Tibial artery (tissue), 4 donors: Measurements from ENCODE around the gene GBE1.

Experiments used
- DNase-seq, 2 donors: peaks; one replicate each; pipeline ENCODE4 v3.0.0-alpha.2; 2019
- H3K27ac ChIP-seq, 2 donors: fragments of 200-600 bp; sonication (generic) in 1 of 2; 1 replicate in 1 of 2; 2 replicates in 1 of 2; pipeline ENCODE4 v1.5.1; 2018 to 2019; ENCODE audit warnings: mild to moderate bottlenecking in 1 of 2
- H3K27me3 ChIP-seq, 2 donors: fragments of 200-600 bp; sonication (generic) in 1 of 2; one replicate each; pipeline versions ENCODE4 v1.5.1 to v1.6.0; 2016 to 2019
- H3K36me3 ChIP-seq, 3 donors: fragments of 200-600 bp; sonication (generic) in 2 of 3; one replicate each; pipeline ENCODE4 v1.5.1; 2016 to 2019; ENCODE audit warnings: mild to moderate bottlenecking in 2 of 3
- H3K4me1 ChIP-seq, 4 donors: fragments of 200-600 bp; sonication (generic) in 2 of 4; 1 replicate in 3 of 4; 2 replicates in 1 of 4; pipeline ENCODE4 v1.5.1; 2016 to 2019
- H3K4me3 ChIP-seq, 2 donors: fragments of 200-600 bp; sonication (generic) in 1 of 2; 1 replicate in 1 of 2; 2 replicates in 1 of 2; pipeline ENCODE4 v1.5.1; 2018 to 2019; ENCODE audit warnings: mild to moderate bottlenecking in 2 of 2
- H3K9me3 ChIP-seq, 3 donors: fragments of 200-600 bp; sonication (generic) in 1 of 3; one replicate each; pipeline ENCODE4 v1.5.1; 2016 to 2019
- intact Hi-C: fragments of 100-400 bp; cut with DNase I; formaldehyde crosslinking; loops from one replicate; pipeline ENCODE4 v1.15.0; 2023; ENCODE audit warnings: low total_unique reads
- TF ChIP-seq, protein P1 (sequence below), 2 experiments: fragments of 200-600 bp in 1 of 2; fragments of 450-650 bp in 1 of 2; IDR thresholded peaks; one replicate each; pipeline ENCODE4 v1.5.1; 2017 to 2019; ENCODE audit warnings: antibody characterized with exemption in 2 of 2, mild to moderate bottlenecking in 1 of 2, moderate library complexity in 1 of 2

The GBE1 gene

DNA sequence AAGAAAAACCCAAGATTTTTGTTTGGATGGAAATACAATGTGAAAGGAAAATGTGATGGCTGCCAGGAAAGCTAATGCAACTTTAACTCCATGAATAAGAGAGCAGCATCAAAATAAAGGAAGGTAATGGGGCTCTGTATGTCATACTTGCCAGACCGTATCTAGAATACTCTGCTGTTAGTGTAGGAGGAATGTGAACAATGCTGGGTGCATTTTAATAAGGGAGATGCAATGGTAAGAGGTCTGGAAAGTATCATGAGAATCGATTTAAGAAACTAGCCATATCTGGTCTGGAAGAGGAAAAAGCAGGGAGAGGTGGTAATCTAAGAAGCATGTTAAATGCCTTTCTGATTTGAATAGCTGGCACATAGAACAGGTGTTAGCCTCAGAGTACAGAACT is 239.6 kb downstream of the GBE1 start:
- Histone ChIP-seq H3K36me3 (no peaks in the 10 kb centered on the region), H3K27me3 (no peaks in the 10 kb centered on the region), H3K4me1 (no peaks in the 10 kb centered on the region), H3K9me3 (no peaks in the 10 kb centered on the region), H3K27ac (no peak overlapping the region), H3K4me3 (no peak overlapping the region)
- intact Hi-C loops: no loop called here
- TF ChIP-seq, protein P1, sequence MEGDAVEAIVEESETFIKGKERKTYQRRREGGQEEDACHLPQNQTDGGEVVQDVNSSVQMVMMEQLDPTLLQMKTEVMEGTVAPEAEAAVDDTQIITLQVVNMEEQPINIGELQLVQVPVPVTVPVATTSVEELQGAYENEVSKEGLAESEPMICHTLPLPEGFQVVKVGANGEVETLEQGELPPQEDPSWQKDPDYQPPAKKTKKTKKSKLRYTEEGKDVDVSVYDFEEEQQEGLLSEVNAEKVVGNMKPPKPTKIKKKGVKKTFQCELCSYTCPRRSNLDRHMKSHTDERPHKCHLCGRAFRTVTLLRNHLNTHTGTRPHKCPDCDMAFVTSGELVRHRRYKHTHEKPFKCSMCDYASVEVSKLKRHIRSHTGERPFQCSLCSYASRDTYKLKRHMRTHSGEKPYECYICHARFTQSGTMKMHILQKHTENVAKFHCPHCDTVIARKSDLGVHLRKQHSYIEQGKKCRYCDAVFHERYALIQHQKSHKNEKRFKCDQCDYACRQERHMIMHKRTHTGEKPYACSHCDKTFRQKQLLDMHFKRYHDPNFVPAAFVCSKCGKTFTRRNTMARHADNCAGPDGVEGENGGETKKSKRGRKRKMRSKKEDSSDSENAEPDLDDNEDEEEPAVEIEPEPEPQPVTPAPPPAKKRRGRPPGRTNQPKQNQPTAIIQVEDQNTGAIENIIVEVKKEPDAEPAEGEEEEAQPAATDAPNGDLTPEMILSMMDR (IDR thresholded peaks at IDR 0.05): no peak
- DNase-seq: no peak

DNA sequence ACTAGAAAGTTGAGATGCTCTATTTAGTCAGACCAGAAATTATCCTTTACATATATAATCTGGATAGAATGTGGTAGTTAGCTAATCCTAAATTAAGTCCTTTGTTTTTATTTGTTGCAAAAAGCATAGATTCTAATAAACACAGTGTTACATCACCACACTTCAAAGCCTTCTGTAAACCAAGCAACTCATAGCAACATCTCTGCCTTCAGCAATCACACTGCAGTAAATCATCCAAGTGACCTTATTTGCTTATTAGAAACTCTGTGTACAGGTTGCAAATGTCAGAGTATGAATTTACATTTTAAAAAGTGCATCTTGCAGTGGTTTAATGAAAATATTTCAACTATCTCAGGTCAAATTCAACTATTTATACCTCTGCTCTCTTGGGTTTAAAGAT is 242.5 kb downstream of the GBE1 start:
- Histone ChIP-seq H3K27me3 (no peaks in the 10 kb centered on the region), H3K4me1 (no peaks in the 10 kb centered on the region), H3K9me3 (no peaks in the 10 kb centered on the region), H3K36me3 (peaks cover 0 to 6% (median 0%) of the 10 kb centered on the region in 3 donors), H3K27ac (no peak overlapping the region), H3K4me3 (no peak overlapping the region)
- DNase-seq: no peak
- intact Hi-C loops: no loop called here
- TF ChIP-seq, protein P1 (IDR thresholded peaks at IDR 0.05): no peak

DNA sequence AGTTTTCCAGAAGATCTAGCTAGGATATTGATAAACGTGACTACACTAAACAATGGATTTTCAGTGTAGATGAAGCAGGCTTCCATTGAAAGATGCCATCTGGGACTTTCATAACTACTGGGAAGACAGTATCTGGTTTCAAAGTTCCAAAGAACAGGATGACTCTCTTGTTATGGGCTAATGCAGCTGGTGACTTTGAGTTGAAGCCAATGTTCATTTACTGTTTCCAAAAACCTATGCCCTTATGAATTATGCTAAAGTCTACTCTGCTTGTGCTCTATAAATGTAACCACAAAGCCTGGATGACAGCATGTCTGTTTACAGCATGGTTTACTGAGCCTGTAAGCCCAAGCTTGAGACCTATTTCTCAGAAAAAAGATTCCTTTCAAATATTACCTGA is 245.4 kb downstream of the GBE1 start:
- H3K36me3 ChIP-seq: peaks cover 0 to 6% (median 0%) of the 10 kb centered on the region in 3 donors
- no peak overlapping the region for H3K4me3 ChIP-seq
- no peaks in the 10 kb centered on the region for H3K9me3 ChIP-seq
- H3K27ac ChIP-seq: no peak overlapping the region
- TF ChIP-seq, protein P1 (IDR thresholded peaks at IDR 0.05): no peak
- no peaks in the 10 kb centered on the region for H3K4me1 ChIP-seq
- no peaks in the 10 kb centered on the region for H3K27me3 ChIP-seq
- intact Hi-C loops: no loop called here
- DNase-seq: no peak

DNA sequence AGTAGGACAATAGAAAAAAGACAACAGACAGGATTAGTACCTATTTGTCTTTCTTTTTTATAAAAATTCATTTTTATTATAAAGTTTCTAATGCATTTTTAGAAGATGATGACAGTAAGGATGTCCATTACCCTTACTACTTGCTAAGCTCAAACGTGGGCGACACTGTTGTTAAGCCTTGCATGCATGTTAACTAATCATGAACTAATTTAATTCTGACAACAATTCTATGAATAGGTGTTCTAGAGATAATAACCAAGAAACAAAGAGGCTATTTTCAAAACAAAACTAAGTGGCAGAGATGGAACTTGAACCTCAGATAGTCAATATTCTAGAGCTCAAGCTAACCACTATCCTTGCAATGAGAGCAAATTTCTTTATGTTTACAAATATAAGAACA is 247.9 kb downstream of the GBE1 start:
- DNase-seq: no peak
- Histone ChIP-seq H3K27me3 (no peaks in the 10 kb centered on the region), H3K27ac (no peak overlapping the region), H3K4me3 (no peak overlapping the region), H3K4me1 (no peaks in the 10 kb centered on the region), H3K36me3 (peaks cover 0 to 6% (median 0%) of the 10 kb centered on the region in 3 donors), H3K9me3 (no peaks in the 10 kb centered on the region)
- intact Hi-C loops: no loop called here
- TF ChIP-seq, protein P1 (IDR thresholded peaks at IDR 0.05): no peak

DNA sequence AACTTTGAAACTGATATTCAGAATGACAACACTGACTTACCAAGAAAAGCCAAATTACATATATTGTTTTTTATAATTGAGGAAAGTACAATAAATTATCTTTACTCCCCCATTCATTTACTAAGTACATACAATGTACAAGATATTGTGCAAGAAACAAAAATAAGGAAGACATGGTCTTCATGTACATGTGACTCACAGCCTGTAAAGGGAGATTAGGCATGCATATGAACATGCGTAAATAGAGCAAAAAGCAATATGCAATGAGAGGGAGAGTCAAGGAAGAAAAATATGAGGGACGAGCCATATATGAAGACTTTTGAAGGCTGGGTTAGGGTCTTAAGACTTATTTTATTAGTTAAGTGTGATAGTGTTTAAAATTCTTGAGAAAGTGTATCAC is 258.4 kb downstream of the GBE1 start:
- TF ChIP-seq, protein P1 (IDR thresholded peaks at IDR 0.05): no peak
- Histone ChIP-seq H3K27ac (no peak overlapping the region), H3K4me1 (no peaks in the 10 kb centered on the region), H3K36me3 (peaks cover 0 to 26% (median 9%) of the 10 kb centered on the region in 3 donors), H3K27me3 (no peaks in the 10 kb centered on the region), H3K9me3 (no peaks in the 10 kb centered on the region), H3K4me3 (no peak overlapping the region)
- intact Hi-C loops: no loop called here
- DNase-seq: no peak

DNA sequence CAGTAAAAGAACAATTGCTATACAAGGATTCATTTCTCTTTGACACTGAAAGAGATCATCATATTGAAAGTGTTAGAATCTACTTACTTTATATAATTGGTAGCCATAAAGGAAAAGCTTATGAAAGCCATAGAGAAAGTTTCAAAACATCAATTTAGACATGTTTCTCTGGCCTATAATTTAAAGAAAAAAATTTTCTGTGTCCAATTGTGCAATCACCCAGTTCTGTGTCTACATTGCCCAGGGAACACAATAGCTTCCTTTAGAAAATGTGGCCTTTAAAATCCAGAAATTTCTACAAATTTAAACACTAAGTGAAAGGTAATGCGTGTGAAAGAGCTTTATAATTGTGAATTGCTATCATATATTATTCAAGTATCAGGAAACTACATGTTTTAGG is 259.2 kb downstream of the GBE1 start:
- TF ChIP-seq, protein P1 (IDR thresholded peaks at IDR 0.05): no peak
- Histone ChIP-seq H3K4me3 (no peak overlapping the region), H3K27ac (no peak overlapping the region), H3K4me1 (no peaks in the 10 kb centered on the region), H3K27me3 (no peaks in the 10 kb centered on the region), H3K9me3 (no peaks in the 10 kb centered on the region), H3K36me3 (peaks cover 0 to 20% (median 9%) of the 10 kb centered on the region in 3 donors)
- intact Hi-C loops: no loop called here
- DNase-seq: no peak
